ENCODE results near the gene NUDT6.
A peak's percentile ranks its signal among the peaks of the same experiment; 100 is the strongest.
"Not testable (repeated sequence)": the region's sequence is repeated elsewhere in the genome, so short reads cannot be mapped to it uniquely, and the experiment has no call there.

NUDT6 gene

GRCh38 chr4:122882857-122883735 lies 39.3 kb downstream of the NUDT6 start:
- no peak for DNase-seq (ENCODE audit: low read depth, low spot score)
- no peak overlapping the region for H3K27ac ChIP-seq

- no peak for DNase-seq (ENCODE audit: low read depth, low spot score)
- no peak overlapping the region for H3K27ac ChIP-seq
These were observed 43.4 kb downstream of the NUDT6 start for GRCh38 chr4:122879001-122879400.

- no peak for DNase-seq (ENCODE audit: low read depth, low spot score)
- H3K27ac ChIP-seq = no peak overlapping the region
These were observed 45.9 kb downstream of the NUDT6 start for GRCh38 chr4:122876456-122876855.

- no peak for DNase-seq (ENCODE audit: low read depth, low spot score)
- H3K27ac ChIP-seq = no peak overlapping the region
These were observed 46.4 kb downstream of the NUDT6 start for GRCh38 chr4:122875949-122876348.

GRCh38 chr4:122873821-122874593 lies 48.4 kb downstream of the NUDT6 start:
- peak; percentile 56 for DNase-seq (ENCODE audit: low read depth, low spot score)
- peak overlapping the region; percentile 80 for H3K27ac ChIP-seq

- DNase-seq (ENCODE audit: low read depth, low spot score) = no peak
- H3K27ac ChIP-seq = peak overlapping the region; percentile 80
These were observed 49.3 kb downstream of the NUDT6 start for GRCh38 chr4:122873146-122873545.

GRCh38 chr4:122868235-122868634 lies 54.2 kb downstream of the NUDT6 start:
- not testable (repeated sequence) for H3K27ac ChIP-seq; DNase-seq (ENCODE audit: low read depth, low spot score)

- no peak overlapping the region for H3K27ac ChIP-seq
- no peak for DNase-seq (ENCODE audit: low read depth, low spot score)
These were observed 57.0 kb downstream of the NUDT6 start for GRCh38 chr4:122865425-122865824.

GRCh38 chr4:122863639-122864038 lies 58.8 kb downstream of the NUDT6 start:
- no peak overlapping the region for H3K27ac ChIP-seq
- no peak for DNase-seq (ENCODE audit: low read depth, low spot score)

GRCh38 chr4:122861172-122861943 lies 61.0 kb downstream of the NUDT6 start:
- H3K27ac ChIP-seq = no peak overlapping the region
- DNase-seq (ENCODE audit: low read depth, low spot score) = no peak

- no peak overlapping the region for H3K27ac ChIP-seq
- no peak for DNase-seq (ENCODE audit: low read depth, low spot score)
These were observed 63.7 kb downstream of the NUDT6 start for GRCh38 chr4:122858705-122859104.

GRCh38 chr4:122857160-122857559 lies 65.2 kb downstream of the NUDT6 start:
- no peak overlapping the region for H3K27ac ChIP-seq
- DNase-seq (ENCODE audit: low read depth, low spot score) = no peak

GRCh38 chr4:122855353-122855890 lies 67.0 kb downstream of the NUDT6 start:
- H3K27ac ChIP-seq = no peak overlapping the region
- DNase-seq (ENCODE audit: low read depth, low spot score) = no peak

- no peak overlapping the region for H3K27ac ChIP-seq
- DNase-seq (ENCODE audit: low read depth, low spot score) = no peak
These were observed 67.7 kb downstream of the NUDT6 start for GRCh38 chr4:122854447-122855352.

GRCh38 chr4:122851568-122851967 lies 70.8 kb downstream of the NUDT6 start:
- no peak overlapping the region for H3K27ac ChIP-seq
- no peak for DNase-seq (ENCODE audit: low read depth, low spot score)

GRCh38 chr4:122849789-122850188 lies 72.6 kb downstream of the NUDT6 start:
- DNase-seq (ENCODE audit: low read depth, low spot score); H3K27ac ChIP-seq: not testable (repeated sequence)

- no peak for DNase-seq (ENCODE audit: low read depth, low spot score)
- H3K27ac ChIP-seq = no peak overlapping the region
These were observed 74.5 kb downstream of the NUDT6 start for GRCh38 chr4:122847931-122848330.

GRCh38 chr4:122845760-122846159 lies 76.6 kb downstream of the NUDT6 start:
- DNase-seq (ENCODE audit: low read depth, low spot score) = no peak
- no peak overlapping the region for H3K27ac ChIP-seq

GRCh38 chr4:122845066-122845465 lies 77.3 kb downstream of the NUDT6 start:
- no peak overlapping the region for H3K27ac ChIP-seq
- no peak for DNase-seq (ENCODE audit: low read depth, low spot score)

Measured in epithelial cell of prostate (primary cell).